Measurements from ENCODE around the gene ERI2. TPM values are rescaled to one million over a fixed set of nuclear protein-coding genes. Genes with fewer than 3 reads are reported as not detected.

Gene ERI2
- total and polyA plus RNA-seq, 11 donors: 5.7 to 15.2 (median 10.1) TPM

DNA sequence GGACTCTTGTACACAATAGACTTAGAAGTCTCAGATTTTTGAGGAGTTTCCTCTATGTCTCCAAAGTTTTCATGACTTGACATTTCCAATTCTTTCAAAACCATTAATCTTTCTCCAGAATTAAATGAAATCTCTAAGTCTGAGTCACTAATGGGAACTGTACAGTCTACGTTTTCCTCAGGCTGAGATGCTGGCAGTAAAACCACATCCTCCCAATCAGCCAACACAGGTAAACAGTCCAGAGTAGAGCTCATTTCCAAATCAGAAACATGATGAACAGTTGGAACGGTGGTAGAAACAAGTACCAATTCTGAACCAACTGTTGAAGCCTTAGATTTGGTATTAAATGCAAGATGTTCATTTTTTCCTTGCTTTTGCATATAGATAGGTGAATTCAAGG is 7.9 kb downstream of the ERI2 start:
- Histone ChIP-seq H3K4me3 (no peak overlapping the region), H3K4me1 (no peaks in the 10 kb centered on the region), H3K9me3 (no peaks in the 10 kb centered on the region), H3K27me3 (no peaks in the 10 kb centered on the region), H3K36me3 (peaks cover 0 to 79% (median 55%) of the 10 kb centered on the region in 9 donors), H3K27ac (no peak overlapping the region)
- ATAC-seq (no peak), DNase-seq (no peak)
- WGBS, 4 donors: 71 to 90% (median 81%) methylated on average over 2 of the region's 2 CpGs
- intact Hi-C loops (cut with DNase I): loop anchor here in 4 of 10 donors (2.0 to 10.0 kb wide), 4 partner anchors 284 to 289 kb away; no protein-coding TSS in a partner anchor
- TF ChIP-seq, protein P1, sequence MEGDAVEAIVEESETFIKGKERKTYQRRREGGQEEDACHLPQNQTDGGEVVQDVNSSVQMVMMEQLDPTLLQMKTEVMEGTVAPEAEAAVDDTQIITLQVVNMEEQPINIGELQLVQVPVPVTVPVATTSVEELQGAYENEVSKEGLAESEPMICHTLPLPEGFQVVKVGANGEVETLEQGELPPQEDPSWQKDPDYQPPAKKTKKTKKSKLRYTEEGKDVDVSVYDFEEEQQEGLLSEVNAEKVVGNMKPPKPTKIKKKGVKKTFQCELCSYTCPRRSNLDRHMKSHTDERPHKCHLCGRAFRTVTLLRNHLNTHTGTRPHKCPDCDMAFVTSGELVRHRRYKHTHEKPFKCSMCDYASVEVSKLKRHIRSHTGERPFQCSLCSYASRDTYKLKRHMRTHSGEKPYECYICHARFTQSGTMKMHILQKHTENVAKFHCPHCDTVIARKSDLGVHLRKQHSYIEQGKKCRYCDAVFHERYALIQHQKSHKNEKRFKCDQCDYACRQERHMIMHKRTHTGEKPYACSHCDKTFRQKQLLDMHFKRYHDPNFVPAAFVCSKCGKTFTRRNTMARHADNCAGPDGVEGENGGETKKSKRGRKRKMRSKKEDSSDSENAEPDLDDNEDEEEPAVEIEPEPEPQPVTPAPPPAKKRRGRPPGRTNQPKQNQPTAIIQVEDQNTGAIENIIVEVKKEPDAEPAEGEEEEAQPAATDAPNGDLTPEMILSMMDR (IDR thresholded peaks at IDR 0.05): no peak
- no peak for TF ChIP-seq POLR2A (IDR thresholded peaks at IDR 0.05)

DNA sequence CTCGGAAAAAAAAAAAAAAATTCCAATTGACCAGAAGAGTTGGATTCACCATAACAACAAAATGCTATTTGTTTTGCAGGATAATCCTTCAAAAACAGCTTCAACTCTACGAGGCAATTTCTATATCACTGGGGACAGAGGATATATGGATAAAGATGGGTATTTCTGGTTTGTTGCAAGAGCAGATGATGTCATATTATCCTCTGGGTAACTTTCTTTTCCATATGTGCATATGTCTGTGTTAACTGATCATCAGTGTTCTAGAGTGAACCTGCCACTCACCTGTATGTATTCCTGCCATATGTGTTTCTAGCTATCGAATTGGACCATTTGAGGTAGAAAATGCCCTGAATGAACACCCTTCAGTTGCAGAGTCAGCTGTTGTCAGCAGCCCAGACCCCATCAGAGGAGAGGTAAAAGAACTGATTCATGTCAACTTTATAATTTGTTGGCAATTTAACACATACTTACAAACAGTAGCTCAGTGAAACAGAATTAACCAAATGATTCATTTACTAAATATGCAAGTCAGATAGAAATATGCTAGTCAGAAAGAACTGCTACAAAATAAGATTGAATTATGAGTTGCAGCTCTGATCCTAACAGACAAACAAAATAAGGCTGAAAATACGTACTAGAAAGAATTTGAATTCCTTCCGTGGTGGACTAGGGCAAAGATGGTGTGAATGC is 14.2 kb downstream of the ERI2 start:
- H3K36me3 ChIP-seq: peaks cover 0 to 28% (median 16%) of the 10 kb centered on the region in 9 donors
- no peak overlapping the region for H3K27ac ChIP-seq
- no peak for TF ChIP-seq POLR2A (IDR thresholded peaks at IDR 0.05)
- TF ChIP-seq, protein P1 (IDR thresholded peaks at IDR 0.05): no peak
- WGBS, 4 donors: 88 to 93% (median 89%) methylated on average over 5 of the region's 5 CpGs
- no peaks in the 10 kb centered on the region for H3K27me3 ChIP-seq
- H3K4me1 ChIP-seq: no peaks in the 10 kb centered on the region
- no peak overlapping the region for H3K4me3 ChIP-seq
- ATAC-seq: no peak
- no peaks in the 10 kb centered on the region for H3K9me3 ChIP-seq
- no peak for DNase-seq
- intact Hi-C loops (cut with DNase I): loop anchor here in 1 of 10 donors (10.0 kb wide), 1 partner anchor 293 kb away; no protein-coding TSS in a partner anchor

DNA sequence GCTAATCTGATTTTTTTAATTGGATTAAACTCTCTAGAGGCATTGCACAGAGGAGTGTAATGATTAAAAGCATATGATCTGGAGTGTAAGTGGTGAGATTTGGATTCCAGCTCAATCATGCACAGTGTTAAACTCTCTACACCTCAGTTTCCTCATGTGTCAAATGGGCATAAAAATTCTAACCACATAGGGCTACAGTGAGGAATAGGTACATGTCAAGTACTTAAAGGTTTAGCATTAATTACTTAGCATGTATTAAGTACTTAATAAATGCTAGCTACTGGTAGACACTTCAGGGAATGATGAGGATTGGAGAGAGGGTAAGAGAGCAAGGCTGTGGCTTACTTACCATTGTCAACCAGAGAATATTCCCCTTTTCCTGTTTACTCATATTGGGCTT is 17.1 kb downstream of the ERI2 start:
- intact Hi-C loops (cut with DNase I): no loop called here
- Histone ChIP-seq H3K27me3 (no peaks in the 10 kb centered on the region), H3K9me3 (peaks cover 0 to 3% (median 0%) of the 10 kb centered on the region in 12 donors), H3K4me3 (no peak overlapping the region), H3K4me1 (no peaks in the 10 kb centered on the region), H3K27ac (no peak overlapping the region), H3K36me3 (peaks cover 0 to 2% (median 0%) of the 10 kb centered on the region in 9 donors)
- DNase-seq (no peak), ATAC-seq (no peak)
- TF ChIP-seq POLR2A (IDR thresholded peaks at IDR 0.05): no peak
- TF ChIP-seq, protein P1 (IDR thresholded peaks at IDR 0.05): no peak

DNA sequence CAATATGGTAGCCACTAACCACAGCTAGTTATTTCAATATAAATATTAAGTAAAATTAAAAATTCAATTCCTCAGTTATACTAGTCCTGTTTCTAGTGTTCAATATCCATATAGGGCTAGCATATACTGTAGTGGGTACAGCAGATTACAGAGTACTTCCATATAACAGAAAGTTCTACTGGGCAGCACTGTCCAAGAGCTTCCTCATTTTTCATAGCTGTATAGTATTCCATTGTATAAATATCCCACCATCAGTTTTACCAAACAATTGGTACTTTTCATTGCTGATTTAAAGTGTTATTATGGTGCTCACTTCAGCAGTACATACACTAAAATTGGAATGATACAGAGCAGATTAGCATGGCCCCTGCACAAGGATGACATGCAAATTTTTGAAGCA is 22.1 kb downstream of the ERI2 start:
- Histone ChIP-seq H3K36me3 (peaks cover 0 to 17% (median 0%) of the 10 kb centered on the region in 9 donors), H3K4me3 (no peak overlapping the region), H3K27me3 (no peaks in the 10 kb centered on the region), H3K4me1 (no peaks in the 10 kb centered on the region), H3K27ac (no peak overlapping the region), H3K9me3 (peaks cover 0 to 4% (median 0%) of the 10 kb centered on the region in 12 donors)
- ATAC-seq: no peak
- intact Hi-C loops (cut with DNase I): no loop called here
- DNase-seq: no peak
- no peak for TF ChIP-seq POLR2A (IDR thresholded peaks at IDR 0.05)
- TF ChIP-seq, protein P1 (IDR thresholded peaks at IDR 0.05): no peak

Measured in heart left ventricle (tissue), 16 donors.